GM10266 (cell line): ENCODE results near the gene SCN3B.

Experiments
- DNase-seq: peaks from one replicate; pipeline ENCODE4 v3.0.0; 2012; ENCODE audit errors: extremely low spot score
- TF ChIP-seq, protein P1 (sequence below): IDR thresholded peaks from 2 replicates; pipeline ENCODE4 v1.5.1; 2012; ENCODE audit warnings: mild to moderate bottlenecking, low read depth; ENCODE audit not compliant: control insufficient read depth, insufficient read depth; ENCODE audit errors: missing control alignments

The SCN3B gene

DNA sequence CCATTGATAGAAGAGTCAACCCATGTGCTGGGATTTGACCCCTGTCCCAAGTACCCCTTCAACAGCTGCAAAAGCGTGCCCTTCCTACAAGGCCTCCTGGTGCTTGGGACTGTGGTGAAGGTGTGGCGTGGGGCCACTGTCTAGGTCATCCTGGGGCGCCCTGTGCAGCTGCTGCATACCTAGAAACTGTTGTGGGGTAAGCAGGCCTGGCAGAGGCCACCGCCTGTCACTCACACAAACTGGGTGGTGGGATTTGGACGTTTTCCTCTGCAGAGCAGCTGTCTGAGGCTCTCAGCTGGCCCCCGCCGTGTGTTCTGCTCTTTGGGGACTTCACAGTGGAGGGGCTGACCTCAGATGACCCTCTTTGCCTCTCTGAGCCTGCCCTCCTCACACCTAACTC is 69.7 kb downstream of the SCN3B start:
- no peak for DNase-seq
- TF ChIP-seq, protein P1, sequence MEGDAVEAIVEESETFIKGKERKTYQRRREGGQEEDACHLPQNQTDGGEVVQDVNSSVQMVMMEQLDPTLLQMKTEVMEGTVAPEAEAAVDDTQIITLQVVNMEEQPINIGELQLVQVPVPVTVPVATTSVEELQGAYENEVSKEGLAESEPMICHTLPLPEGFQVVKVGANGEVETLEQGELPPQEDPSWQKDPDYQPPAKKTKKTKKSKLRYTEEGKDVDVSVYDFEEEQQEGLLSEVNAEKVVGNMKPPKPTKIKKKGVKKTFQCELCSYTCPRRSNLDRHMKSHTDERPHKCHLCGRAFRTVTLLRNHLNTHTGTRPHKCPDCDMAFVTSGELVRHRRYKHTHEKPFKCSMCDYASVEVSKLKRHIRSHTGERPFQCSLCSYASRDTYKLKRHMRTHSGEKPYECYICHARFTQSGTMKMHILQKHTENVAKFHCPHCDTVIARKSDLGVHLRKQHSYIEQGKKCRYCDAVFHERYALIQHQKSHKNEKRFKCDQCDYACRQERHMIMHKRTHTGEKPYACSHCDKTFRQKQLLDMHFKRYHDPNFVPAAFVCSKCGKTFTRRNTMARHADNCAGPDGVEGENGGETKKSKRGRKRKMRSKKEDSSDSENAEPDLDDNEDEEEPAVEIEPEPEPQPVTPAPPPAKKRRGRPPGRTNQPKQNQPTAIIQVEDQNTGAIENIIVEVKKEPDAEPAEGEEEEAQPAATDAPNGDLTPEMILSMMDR, result no peak

DNA sequence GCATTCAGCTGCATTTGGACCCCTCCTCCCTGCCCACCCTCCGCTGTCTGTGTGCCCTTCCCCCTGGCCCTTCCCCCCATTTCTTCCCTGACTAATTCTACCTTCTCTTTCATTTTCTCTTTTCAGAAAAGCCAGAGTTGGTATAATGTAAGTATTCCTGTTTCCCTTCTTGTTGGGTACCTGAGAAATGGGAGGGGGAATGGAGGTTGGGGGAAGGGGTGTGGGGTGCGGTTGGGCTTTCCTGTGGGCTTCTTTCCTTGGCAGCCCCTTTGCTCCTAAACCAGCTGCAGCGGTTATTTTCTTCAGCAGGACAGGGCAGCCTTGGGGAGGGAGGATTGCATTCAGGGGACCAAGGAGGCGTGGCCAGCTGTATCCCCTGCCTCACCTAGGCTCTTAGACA is 70.2 kb downstream of the SCN3B start:
- DNase-seq, result no peak
- TF ChIP-seq, protein P1, result no peak

DNA sequence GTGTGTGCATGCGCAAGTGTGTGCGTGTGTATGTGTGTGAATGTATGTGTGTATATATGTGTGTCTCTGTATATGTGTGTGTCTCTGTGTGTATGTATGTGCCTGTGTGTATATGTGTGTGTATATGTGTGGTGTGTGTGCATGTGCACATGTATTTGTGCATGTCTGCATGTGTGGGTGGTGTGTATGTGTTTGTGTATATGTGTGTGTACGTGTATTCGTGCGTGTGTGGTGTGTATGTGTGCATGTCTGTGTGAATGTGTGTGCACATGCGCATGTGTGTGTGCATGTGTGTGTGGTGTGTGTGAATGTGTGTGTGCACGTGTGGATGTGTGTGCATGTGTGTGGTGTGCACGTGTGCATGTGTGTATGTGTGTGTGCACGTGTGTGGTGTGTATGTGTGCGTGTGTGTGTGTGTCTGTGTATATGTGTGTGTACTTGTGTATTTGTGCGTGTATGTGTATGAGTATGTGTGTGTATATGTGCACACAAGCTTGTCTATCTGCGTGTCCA is 71.4 kb downstream of the SCN3B start:
- no peak for DNase-seq
- TF ChIP-seq, protein P1, result no peak

DNA sequence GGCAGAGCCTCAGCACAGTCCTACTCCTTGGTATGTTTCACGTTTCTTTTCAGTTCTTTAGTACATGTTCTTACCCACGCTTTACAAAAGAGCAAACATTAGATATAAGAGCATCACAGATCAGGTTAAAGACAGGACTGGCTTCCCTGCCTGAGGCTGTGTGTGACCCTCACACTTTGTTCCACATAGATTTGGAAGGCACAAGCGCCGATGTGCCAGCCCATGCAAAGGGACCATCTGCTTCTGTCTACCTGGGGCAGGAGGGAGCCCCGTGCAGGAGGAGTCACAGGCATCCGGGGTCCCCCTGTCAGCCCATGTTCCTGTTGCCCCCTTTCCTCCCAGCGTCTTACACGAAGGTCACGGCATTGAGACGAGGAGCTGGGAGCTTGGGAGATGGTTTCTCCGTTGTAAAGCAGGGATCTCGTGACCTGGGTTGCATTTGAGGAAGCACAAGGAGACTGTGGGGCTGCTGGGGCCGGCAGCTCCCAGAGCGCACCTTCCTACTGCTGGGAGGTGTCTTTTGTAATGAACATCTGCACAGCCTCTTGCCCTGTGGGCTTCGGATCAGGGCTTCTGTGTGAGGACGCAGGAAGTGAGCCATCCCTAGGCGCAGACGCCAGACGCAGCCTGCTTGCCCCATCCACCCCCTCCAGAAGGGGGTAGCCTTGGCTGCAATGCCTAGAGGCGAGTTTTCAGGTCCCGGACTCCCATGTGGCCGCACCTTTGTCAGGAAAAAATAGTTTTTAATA is 72.6 kb downstream of the SCN3B start:
- DNase-seq, result no peak

DNA sequence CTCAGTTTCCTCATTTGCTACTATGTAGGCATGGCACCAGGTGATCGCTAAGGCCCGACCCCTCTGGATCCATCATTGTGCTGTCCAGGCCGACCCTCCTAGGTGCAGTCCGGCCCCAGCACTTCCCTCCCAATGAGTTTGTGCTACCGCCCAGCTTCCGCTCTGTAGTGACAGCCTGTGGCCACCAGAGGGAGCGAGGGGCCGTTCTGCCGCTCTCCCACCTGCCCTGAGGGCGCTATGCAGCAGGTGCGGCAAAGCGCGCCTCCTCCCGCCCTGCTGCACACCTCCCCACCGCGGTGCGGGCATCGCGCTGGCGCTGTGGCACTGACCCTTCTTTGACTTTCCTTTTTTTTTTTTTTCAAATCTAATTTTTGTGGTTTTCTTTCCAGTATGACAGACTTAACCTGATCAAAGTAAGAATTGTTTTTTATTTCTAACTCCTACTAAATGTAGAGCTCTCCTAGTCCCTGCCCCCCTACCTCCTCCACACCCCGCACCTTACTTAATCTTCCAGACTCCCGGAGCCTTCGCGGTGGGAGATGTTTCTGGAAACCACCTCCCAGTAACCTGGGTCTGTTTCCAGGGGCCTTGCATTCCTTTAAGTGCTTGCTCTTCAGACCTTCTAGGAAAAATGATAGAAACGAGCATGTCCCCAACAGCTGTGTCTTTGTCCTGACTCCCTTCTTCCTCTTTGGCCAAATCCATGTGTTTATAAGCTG is 73.7 kb downstream of the SCN3B start:
- TF ChIP-seq, protein P1, result peak; percentile 98
- DNase-seq, result peak; percentile 83

More for the DNA sequence above, 72.6 kb downstream of the SCN3B start:
- TF ChIP-seq, protein P1, result no peak

DNA sequence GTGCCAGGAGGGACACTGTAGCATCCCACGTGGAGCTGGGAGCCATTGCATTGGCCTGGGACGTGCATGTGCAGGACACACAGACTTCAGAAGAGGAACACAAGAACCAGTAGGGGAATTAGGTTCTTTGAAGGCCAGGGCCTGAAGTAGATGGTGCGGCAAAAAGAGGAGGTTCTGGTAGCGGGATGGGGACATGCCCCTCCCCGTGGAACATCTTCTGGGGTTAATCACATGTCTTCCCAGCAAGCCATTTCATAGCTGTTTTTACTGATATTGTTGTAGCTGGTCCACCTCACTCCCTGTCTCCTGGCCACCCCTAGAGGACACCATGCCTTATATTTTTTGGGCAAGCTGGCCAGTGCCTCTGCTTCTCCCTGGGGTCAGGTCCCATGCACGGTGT is 74.3 kb downstream of the SCN3B start:
- no peak for DNase-seq
- TF ChIP-seq, protein P1, result no peak

DNA sequence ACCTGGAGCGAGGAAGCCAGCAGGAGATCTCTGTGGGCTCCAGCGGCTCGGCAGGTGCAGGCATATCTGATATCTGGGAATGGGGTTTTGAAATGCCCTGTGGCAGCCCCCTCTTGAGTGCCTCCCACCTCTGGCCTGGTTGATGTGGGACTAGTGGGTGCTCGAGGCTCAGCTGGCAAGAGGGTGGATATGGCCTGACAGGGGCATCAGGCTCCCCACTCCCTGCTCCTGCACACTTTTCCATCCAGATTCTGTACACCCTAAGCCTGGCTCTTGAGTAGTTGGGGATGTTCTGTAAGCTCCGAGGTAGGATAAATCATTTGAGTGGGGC is 75.0 kb downstream of the SCN3B start:
- TF ChIP-seq, protein P1, result no peak

More for the DNA sequence above, 75.0 kb downstream of the SCN3B start:
- DNase-seq, result no peak
